SK-N-SH (cell line): Measurements from ENCODE around the gene SPATA31D4. TPM values are rescaled to one million over a fixed set of nuclear protein-coding genes. Genes with fewer than 3 reads are reported as not detected.

ENCODE experiments used
- CTCF ChIA-PET: fragments of 300-600, 350-600 bp; formaldehyde crosslinking; extraction: SDS; loops from one replicate; lab custom pipeline; 2021; lab: Yijun Ruan, JAX
- POLR2A ChIA-PET: fragments of 350-600 bp; sonication (Branson Sonifier 250); formaldehyde crosslinking; extraction: SDS; loops from one replicate; lab custom pipeline; 2020; ENCODE audit warnings: antibody characterized with exemption, inconsistent platforms; lab: Yijun Ruan, JAX
- DNase-seq: peaks from one replicate; pipeline ENCODE4 v3.0.0; 2012
- H2AFZ ChIP-seq: fragments of 200-600 bp; sonication (generic); 2 replicates; pipeline ENCODE4 v1.8.1; 2016; ENCODE audit warnings: antibody characterized with exemption, mild to moderate bottlenecking, low read depth
- H3F3A ChIP-seq: fragments of 200-600 bp; sonication (generic); replicated peaks from 2 replicates; pipeline ENCODE3; 2016; ENCODE audit warnings: antibody characterized with exemption, mild to moderate bottlenecking; ENCODE audit not compliant: insufficient read depth
- H3K27ac ChIP-seq, 2 experiments: fragments of 200-500 bp in 1 of 2; fragments of 200-600 bp in 1 of 2; sonication (Bioruptor generic) in 1 of 2; sonication (generic), shearing (Covaris generic) in 1 of 2; 2 replicates each; pipeline versions ENCODE4 v1.5.1 to v1.6.1; 2014 to 2016; ENCODE audit warnings: low read depth in 2 of 2, inconsistent platforms in 1 of 2, low read length in 1 of 2, mild to moderate bottlenecking in 1 of 2, mixed read lengths in 1 of 2
- H3K27me3 ChIP-seq: fragments of 200-600 bp; sonication (generic), shearing (Covaris generic); 2 replicates; pipeline ENCODE4 v1.6.1; 2016; ENCODE audit warnings: mixed run types; ENCODE audit not compliant: insufficient read depth
- H3K36me3 ChIP-seq, 2 experiments: fragments of 200-500 bp in 1 of 2; fragments of 200-600 bp in 1 of 2; sonication (Bioruptor generic) in 1 of 2; sonication (generic) in 1 of 2; replicated peaks in 1 of 2; 2 replicates each; pipeline versions ENCODE3 to v1.5.1; 2014 to 2016; ENCODE audit warnings: low read length in 1 of 2, mild to moderate bottlenecking in 1 of 2; ENCODE audit not compliant: insufficient read depth in 2 of 2, control insufficient read depth in 1 of 2
- H3K4me1 ChIP-seq, 2 experiments: fragments of 200-500 bp in 1 of 2; fragments of 200-600 bp in 1 of 2; sonication (Bioruptor generic) in 1 of 2; sonication (generic), shearing (Covaris generic) in 1 of 2; 2 replicates each; pipeline versions ENCODE4 v1.5.1 to v1.6.1; 2014 to 2016; ENCODE audit warnings: low read depth in 1 of 2, low read length in 1 of 2, mixed run types in 1 of 2; ENCODE audit not compliant: insufficient read depth in 2 of 2, control insufficient read depth in 1 of 2
- H3K4me2 ChIP-seq: fragments of 200-600 bp; sonication (generic), shearing (Covaris generic); 2 replicates; pipeline ENCODE4 v1.6.1; 2017; ENCODE audit warnings: mixed run types
- H3K4me3 ChIP-seq, 2 experiments: fragments of 200-500 bp in 1 of 2; fragments of 200-600 bp in 1 of 2; sonication (Bioruptor generic) in 1 of 2; sonication (generic), shearing (Covaris generic) in 1 of 2; 2 replicates each; pipeline versions ENCODE4 v1.5.1 to v1.8.1; 2014 to 2016; ENCODE audit warnings: low read depth in 2 of 2, inconsistent platforms in 1 of 2, low read length in 1 of 2, mild to moderate bottlenecking in 1 of 2, mixed read lengths in 1 of 2, moderate library complexity in 1 of 2
- H3K79me2 ChIP-seq: fragments of 200-600 bp; sonication (generic); 2 replicates; pipeline ENCODE4 v1.8.1; 2017; ENCODE audit warnings: mild to moderate bottlenecking; ENCODE audit not compliant: insufficient read depth
- H3K9ac ChIP-seq: fragments of 200-600 bp; sonication (generic); 2 replicates; pipeline ENCODE4 v1.6.1; 2017; ENCODE audit warnings: mixed run types
- H3K9me2 ChIP-seq: fragments of 200-600 bp; sonication (generic); 2 replicates; pipeline ENCODE4 v1.6.1; 2017; ENCODE audit warnings: mixed run types
- H3K9me3 ChIP-seq: fragments of 200-600 bp; sonication (generic); 2 replicates; pipeline ENCODE4 v1.6.1; 2017; ENCODE audit warnings: mixed run types, mild to moderate bottlenecking, moderate library complexity
- H4K20me1 ChIP-seq: fragments of 200-600 bp; sonication (generic); 2 replicates; pipeline ENCODE4 v1.6.1; 2017; ENCODE audit warnings: mild to moderate bottlenecking, mixed run types; ENCODE audit not compliant: insufficient read depth
- CHD2 ChIP-seq: fragments of 150-350 bp; IDR thresholded peaks from 2 replicates; pipeline ENCODE4 v1.6.1; 2018; ENCODE audit warnings: low read length; ENCODE audit not compliant: partially characterized antibody
- ELF1 ChIP-seq: IDR thresholded peaks from 2 replicates; pipeline ENCODE4 v1.4.0; 2012
- FOSL2 ChIP-seq: IDR thresholded peaks from 2 replicates; pipeline ENCODE4 v1.4.0; 2012; ENCODE audit warnings: low read depth, mild to moderate bottlenecking, moderate library complexity, borderline replicate concordance
- FOXM1 ChIP-seq: IDR thresholded peaks from 2 replicates; pipeline ENCODE4 v1.4.0; 2012; ENCODE audit warnings: low read depth, mild to moderate bottlenecking
- GABPA ChIP-seq: IDR thresholded peaks from 2 replicates; pipeline ENCODE4 v1.4.0; 2012; ENCODE audit warnings: low read depth, mild to moderate bottlenecking
- GATA2 ChIP-seq: sonication (generic); formaldehyde crosslinking; IDR thresholded peaks from 2 replicates; pipeline ENCODE4 v1.5.0; 2020; ENCODE audit warnings: mild to moderate bottlenecking, missing genetic modification reagents
- JUND ChIP-seq: IDR thresholded peaks from 2 replicates; pipeline ENCODE4 v1.4.0; 2012
- MAX ChIP-seq: IDR thresholded peaks from 2 replicates; pipeline ENCODE4 v1.4.0; 2012; ENCODE audit warnings: low read depth
- MXI1 ChIP-seq: IDR thresholded peaks from 2 replicates; pipeline ENCODE4 v1.6.1; 2012; ENCODE audit warnings: mild to moderate bottlenecking, low read depth, low read length, improper control_type of control experiment
- NRF1 ChIP-seq: IDR thresholded peaks from 2 replicates; pipeline ENCODE4 v1.6.1; 2012; ENCODE audit warnings: low read depth, mild to moderate bottlenecking, low read length
- POLR2AphosphoS5 ChIP-seq: IDR thresholded peaks from 2 replicates; pipeline ENCODE4 v1.6.1; 2012; ENCODE audit warnings: low read depth, low read length
- RFX5 ChIP-seq: IDR thresholded peaks from 2 replicates; pipeline ENCODE4 v1.6.1; 2012; ENCODE audit warnings: mild to moderate bottlenecking, improper control_type of control experiment, low read length
- SIN3A ChIP-seq: IDR thresholded peaks from 2 replicates; pipeline ENCODE4 v1.6.1; 2012; ENCODE audit warnings: low read depth, mild to moderate bottlenecking, low read length, moderate library complexity, borderline replicate concordance
- TAF1 ChIP-seq: IDR thresholded peaks from 2 replicates; pipeline ENCODE4 v1.6.1; 2012; ENCODE audit warnings: low read depth, mild to moderate bottlenecking, low read length, moderate library complexity, borderline replicate concordance
- TCF12 ChIP-seq: IDR thresholded peaks from 2 replicates; pipeline ENCODE4 v1.4.0; 2012
- USF1 ChIP-seq: IDR thresholded peaks from 2 replicates; pipeline ENCODE4 v1.4.0; 2012; ENCODE audit warnings: low read depth, borderline replicate concordance
- YY1 ChIP-seq: IDR thresholded peaks from 2 replicates; pipeline ENCODE4 v1.4.0; 2012; ENCODE audit warnings: low read depth, mild to moderate bottlenecking
- ZBTB33 ChIP-seq: IDR thresholded peaks from 2 replicates; pipeline ENCODE4 v1.4.0; 2012; ENCODE audit warnings: low read depth, borderline replicate concordance
- WGBS: methylation state at CpG from one replicate; pipeline ENCODE4 v1.1.6; 2017; ENCODE audit warnings: low lambda C conversion rate; 5-methylcytosine and 5-hydroxymethylcytosine counted together
- polyA plus RNA-seq, 3 experiments: library from polyadenylated mRNA; depleted of rRNA; stranded (reverse); fragments of >200 nt; gene quantifications; 2 replicates each; pipeline ENCODE4 v1.2.3, GENCODE V29; 2012

The SPATA31D4 gene
- polyA plus RNA-seq, 1 of the 3 experiments (the other 2 are of a cell fraction), result not detected

DNA sequence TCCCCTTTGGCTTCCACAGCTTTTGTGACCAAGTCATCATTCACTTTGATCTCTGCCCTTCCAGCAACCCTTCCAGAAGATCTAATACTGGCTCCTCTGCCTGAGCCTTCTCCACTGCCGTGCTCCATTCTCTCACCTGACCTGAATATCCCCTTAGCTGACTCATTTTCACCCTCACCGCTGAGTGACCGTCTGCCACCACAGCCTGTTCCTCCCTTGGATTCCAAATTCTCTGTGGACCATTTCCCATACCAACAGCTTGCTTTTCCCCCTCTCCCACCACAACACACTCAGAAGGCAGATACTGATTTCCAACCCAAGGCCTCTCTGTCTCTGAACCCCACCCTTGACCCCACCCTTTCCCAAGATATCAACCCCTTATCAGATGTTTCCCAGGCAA, 39.8 kb downstream of the SPATA31D4 start:
- TF ChIP-seq YY1, result no peak
- TF ChIP-seq JUND, result no peak
- no peak for TF ChIP-seq ELF1
- no peak for TF ChIP-seq NRF1
- TF ChIP-seq TAF1, result no peak
- no peak for TF ChIP-seq MAX
- TF ChIP-seq USF1, result no peak
- TF ChIP-seq GATA2, result no peak
- no peak for TF ChIP-seq POLR2AphosphoS5
- TF ChIP-seq TCF12, result no peak
- TF ChIP-seq ZBTB33, result no peak
- TF ChIP-seq MXI1, result no peak
- TF ChIP-seq SIN3A, result no peak
- H3K36me3 ChIP-seq, result no peaks in the 10 kb centered on the region
- ChIA-PET POLR2A (no interaction called here), CTCF (no interaction called here)
- no peaks in the 10 kb centered on the region for H3K4me1 ChIP-seq
- H3K4me3 ChIP-seq, result no peak overlapping the region
- no peaks in the 10 kb centered on the region for H4K20me1 ChIP-seq
- no peak overlapping the region for H3K9ac ChIP-seq
- H3K4me2 ChIP-seq, result no peak overlapping the region
- no peak overlapping the region for H3K27ac ChIP-seq
- no peaks in the 10 kb centered on the region for H3K79me2 ChIP-seq
- no peak overlapping the region for H2AFZ ChIP-seq
- WGBS, result 69% methylated on average over 3 of the region's 3 CpGs
- no peaks in the 10 kb centered on the region for H3K9me2 ChIP-seq
- DNase-seq, result no peak
- H3F3A ChIP-seq, result no peaks in the 10 kb centered on the region
- H3K27me3 ChIP-seq, result no peaks in the 10 kb centered on the region
- no peaks in the 10 kb centered on the region for H3K9me3 ChIP-seq

DNA sequence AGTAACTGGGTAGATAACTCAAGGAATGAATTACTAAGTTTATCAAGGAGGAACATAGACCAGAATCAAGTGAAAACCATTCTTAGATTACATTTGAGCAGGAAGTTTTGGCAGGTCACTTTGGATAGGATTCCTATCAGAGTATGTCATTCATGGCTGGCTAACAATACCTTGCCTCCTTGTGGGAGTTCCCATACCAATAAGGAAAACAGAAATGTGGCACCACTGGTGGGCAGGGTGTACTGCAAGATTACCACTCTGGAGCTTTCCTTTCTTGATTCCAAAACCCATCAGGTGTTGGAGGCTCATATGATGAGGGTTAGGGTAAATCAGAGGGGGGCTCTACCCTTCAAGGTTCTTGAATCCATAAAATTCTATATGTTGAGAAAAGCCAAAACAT, 41.7 kb downstream of the SPATA31D4 start:
- no peak overlapping the region for H3K4me3 ChIP-seq
- no peak for DNase-seq
- H3K79me2 ChIP-seq, result no peaks in the 10 kb centered on the region
- H3K9me3 ChIP-seq, result no peaks in the 10 kb centered on the region
- no peak overlapping the region for H3K27ac ChIP-seq
- no peak overlapping the region for H3K4me2 ChIP-seq
- no peaks in the 10 kb centered on the region for H3K27me3 ChIP-seq
- no peaks in the 10 kb centered on the region for H4K20me1 ChIP-seq
- ChIA-PET CTCF (no interaction called here), POLR2A (no interaction called here)
- no peaks in the 10 kb centered on the region for H3K9me2 ChIP-seq
- no peaks in the 10 kb centered on the region for H3F3A ChIP-seq
- no peak overlapping the region for H3K9ac ChIP-seq
- H3K4me1 ChIP-seq, result no peaks in the 10 kb centered on the region
- H2AFZ ChIP-seq, result no peak overlapping the region
- TF ChIP-seq GABPA, result no peak
- no peak for TF ChIP-seq FOXM1
- no peak for TF ChIP-seq CHD2
- TF ChIP-seq ZBTB33, result no peak
- no peak for TF ChIP-seq FOSL2
- TF ChIP-seq RFX5, result no peak
- H3K36me3 ChIP-seq, result no peaks in the 10 kb centered on the region
